NCI-H345 treated with DMSO at 0.1 percent for 48 hours (cell line): Measurements from ENCODE around the gene GABBR2.

Experiments used
- DNase-seq: peaks from one replicate; lab custom pipeline; 2025; ENCODE audit not compliant: unreplicated experiment; lab: John Stamatoyannopoulos, UW

GABBR2 gene

DNA sequence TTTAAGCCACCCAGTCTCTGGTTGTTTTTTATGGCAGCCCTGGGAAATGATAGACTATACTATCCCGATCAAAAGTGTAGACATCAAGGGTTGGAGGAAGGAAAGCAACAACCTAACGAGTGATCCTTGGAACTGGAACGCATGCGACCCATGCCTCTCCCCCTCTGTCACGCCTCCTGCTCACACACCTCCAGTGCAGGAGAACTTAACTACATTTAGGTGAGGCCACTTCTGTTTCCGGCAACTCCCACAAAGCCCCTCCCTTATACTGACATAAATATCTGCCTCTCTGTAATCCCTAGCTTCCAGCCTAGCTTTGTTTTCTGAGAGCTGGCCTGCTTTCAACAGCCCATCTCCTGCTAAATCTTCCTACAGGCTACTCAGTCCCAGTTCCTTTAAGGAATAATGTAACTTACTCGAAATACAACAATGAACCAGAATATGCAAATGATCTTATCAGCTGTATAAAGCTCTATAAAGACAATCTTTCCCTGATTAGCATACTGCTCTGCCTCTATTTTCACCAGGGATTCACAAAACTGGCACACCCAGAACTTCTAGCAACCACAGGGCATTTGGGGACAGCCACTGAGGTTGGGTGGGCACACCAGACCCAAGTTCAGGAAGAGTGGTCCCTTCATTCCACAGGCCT, 73.9 kb downstream of the GABBR2 start:
- no peak for DNase-seq

DNA sequence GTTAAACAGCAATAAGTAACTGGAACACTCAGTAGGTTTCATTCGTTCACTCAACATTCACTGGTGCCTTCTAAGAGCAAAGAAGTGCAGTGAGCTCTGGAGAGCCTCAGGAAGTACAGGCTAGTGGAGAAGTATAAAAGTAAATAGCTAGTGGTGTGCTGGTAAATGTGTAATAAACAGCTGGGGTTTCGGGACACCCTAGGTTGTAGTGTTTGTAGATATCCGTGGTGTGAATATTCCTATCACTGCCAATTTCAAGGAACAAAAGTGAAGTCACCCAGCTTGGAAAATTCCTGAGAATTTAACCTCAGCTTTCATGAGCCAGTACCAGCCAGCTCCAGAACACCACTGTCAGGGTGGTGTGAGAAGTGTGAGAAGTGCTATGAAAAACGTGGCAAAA, 75.9 kb downstream of the GABBR2 start:
- no peak for DNase-seq

DNA sequence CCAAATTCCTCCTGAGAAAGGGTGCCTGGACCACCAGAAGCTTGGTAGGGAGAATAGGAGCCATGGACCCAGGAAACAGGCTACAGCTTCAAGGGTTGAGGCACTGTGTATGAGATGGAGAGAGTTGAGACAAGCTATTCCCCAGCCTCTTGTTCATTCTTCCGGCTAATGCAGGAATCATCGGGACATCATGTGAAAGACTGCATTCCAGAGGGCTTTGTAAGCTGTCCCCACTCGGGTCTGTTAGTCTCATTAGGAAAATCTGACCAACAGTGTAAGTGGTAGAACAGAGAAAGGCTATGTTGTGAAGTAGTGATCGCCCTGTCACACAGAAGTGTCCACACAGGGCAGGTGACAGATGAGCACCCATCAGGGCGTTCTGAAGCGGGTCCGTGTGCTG, 81.4 kb downstream of the GABBR2 start:
- no peak for DNase-seq

DNA sequence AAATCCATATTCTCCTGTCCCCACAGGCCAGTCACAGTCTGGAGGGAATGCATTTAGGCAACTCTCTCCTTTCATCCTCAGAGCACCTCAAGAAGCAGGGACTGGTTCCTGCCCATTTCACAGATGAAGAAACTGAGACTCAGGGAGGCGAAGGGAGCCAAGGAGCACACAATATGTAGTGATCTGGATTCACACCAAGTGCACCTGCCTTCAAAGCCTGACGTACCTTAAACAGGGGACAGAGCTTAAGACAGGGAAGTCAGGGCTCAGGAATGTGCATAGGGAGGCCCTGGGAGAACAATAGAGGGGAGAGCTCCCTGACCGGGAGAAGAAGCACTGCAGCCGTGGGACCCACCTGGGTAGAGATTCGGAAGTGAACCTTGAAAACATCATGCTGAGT, 83.0 kb downstream of the GABBR2 start:
- no peak for DNase-seq

DNA sequence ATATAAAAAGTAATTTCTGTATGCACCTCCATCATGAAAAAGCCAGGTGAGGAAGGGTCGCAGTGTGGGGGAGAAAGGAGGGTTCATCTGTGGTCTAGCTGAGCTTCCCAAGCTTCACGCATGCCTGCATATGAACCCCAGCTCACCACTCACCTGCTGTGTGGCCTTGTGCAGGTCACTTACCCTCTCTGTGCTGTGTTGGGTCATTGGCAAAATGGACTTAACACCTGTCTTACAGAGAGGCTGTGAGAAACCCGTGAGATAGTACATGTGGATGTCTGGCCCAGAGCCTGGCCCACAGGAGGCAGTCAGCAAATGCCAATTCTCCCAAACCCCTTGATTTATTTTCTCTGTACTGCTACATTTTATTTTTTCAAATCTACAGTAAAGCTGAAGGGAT, 88.9 kb downstream of the GABBR2 start:
- DNase-seq, result no peak

DNA sequence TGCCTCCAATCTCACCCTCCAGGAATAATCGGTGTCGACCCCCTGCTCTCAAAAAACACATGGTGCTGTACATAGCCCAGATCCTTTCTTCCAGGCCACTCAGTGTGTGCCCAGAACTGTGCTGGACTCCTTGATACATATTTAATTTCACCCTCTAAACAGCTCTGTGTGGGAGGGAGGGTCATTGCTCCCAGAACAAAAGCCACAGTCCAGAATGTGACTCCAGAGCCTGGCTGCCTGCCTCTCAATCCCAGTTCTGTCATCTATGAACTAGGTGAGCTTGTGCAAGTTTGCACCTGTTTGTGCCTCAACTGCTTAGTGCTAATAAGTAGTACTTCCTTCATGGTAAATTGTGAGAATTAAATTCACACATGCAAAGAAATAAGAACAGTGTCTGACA, 93.1 kb downstream of the GABBR2 start:
- DNase-seq, result no peak

DNA sequence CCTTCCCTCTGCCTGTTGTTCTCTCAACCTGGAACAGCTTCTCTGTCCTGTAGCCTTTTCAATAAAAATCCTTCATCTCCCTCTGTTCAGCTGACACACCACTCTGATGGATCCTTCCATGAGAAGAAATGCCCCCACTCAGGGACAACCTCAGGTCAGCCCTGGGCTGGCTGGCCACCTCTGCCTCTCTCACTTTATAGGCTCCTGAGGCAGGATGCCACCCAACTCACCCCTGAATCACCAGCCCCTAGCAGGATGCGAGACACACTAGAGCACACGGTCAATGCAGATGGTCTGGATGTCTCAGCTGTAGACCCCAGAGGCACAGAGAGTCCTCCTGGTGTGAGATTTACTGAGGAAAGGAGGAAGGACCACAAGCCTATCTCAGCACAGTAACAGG, 93.8 kb downstream of the GABBR2 start:
- DNase-seq, result no peak

DNA sequence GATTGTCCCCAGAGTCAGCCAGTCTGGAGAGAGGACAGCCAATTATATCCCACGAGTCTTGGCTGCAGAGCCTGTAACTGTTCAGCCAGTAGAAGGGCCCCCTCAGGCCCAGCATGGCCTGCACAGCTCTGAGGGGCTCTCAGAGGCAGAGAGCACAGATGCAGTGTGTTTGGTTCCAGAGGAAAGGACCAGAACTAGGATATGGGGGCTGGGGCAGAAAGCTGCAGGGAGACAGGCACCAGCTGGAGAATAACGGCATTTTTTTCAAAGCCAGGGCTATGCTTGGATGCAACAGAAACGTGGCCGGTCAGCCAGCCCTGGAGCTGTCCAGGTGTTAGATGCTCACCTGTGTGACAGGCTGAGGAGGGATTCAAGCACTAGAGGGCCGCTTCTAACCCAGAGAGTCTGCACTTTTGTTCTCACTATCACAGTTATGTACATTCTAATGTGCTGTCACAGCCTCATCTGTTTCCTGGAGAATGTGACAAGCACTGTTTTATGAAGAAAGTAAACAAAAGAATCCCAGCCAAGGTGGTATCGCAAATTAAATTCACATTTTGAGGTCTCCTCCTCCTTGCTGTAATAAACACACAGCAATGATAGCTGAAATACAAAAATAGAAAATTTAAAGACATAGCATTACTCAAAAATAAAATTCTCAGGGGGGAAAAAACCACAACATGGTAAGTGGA, 96.5 kb downstream of the GABBR2 start:
- no peak for DNase-seq

DNA sequence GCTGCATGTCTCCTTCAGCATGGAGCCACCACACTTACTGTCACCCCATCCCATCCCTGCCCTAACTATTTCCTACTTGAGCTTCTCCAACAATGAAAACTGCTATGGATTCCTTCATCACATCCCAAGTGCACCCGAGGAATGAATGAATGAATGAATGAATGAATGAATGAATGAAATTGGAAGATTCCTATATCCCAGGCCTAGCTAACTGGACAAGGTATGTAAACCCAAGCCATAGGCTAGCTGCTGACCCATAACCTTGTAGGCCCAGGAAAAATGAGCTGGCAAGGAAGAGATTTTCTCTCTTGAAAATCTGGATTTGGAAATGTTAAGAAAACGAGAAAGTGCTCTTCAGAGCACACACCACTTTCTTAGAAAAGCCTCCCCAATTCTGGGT, 97.4 kb downstream of the GABBR2 start:
- DNase-seq, result no peak

DNA sequence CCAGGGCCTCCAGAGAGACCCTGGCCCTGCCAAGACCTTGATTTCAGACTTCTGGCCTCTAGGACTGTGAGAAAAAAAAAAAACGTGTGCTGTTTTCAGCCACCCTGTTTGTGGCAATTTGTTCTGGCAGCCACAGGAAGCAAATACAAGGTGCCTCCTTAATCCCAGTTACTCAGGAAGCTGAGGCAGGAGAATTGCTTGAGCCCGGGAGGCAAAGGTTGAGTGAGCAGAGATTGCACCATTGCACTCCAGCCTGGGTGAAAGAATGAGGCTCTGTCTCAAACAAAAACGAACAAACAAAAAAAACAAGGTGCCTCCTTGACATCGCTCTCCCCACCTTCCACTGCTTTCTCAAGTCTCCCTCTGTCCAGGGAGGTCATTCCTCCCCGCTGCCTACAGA, 98.0 kb downstream of the GABBR2 start:
- no peak for DNase-seq

DNA sequence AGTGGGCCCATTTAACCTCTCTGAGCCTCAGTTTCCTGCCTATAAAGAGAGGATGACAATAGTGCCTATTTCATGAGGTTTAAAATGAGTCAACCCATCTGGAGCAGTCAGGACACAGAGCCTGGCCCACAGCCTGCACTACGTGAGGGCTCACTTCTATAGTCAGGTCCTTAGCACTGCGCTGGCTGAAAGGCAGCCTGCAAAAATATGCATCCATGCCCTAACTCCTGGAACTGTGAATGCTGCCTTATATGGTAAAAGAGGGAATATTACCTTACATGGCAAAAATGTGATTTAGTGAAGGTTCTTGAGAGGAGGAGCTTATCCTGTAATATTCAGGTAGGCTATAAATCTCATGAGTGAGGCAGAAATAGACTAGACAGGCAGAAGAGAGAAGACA, 98.5 kb downstream of the GABBR2 start:
- DNase-seq, result no peak

DNA sequence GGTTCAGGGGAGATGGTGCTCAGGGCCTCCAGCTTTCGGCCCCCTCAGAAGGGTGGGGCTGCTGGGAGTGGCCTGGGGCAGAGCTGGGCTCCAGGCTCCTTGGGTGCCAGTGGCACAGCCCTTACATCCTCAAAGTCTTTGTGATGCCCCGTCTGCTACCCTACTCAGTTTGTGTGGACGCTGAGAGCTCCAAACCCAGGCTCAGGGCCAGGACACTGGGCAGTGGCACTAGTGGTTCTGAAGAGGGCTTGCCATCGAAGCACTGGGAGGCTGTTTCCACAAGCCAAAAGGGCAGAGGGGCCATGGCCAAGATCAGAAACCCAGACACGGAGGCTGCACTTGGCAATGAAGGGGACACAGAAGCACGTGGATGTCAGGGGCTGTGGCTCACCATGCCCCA, 99.1 kb downstream of the GABBR2 start:
- no peak for DNase-seq

DNA sequence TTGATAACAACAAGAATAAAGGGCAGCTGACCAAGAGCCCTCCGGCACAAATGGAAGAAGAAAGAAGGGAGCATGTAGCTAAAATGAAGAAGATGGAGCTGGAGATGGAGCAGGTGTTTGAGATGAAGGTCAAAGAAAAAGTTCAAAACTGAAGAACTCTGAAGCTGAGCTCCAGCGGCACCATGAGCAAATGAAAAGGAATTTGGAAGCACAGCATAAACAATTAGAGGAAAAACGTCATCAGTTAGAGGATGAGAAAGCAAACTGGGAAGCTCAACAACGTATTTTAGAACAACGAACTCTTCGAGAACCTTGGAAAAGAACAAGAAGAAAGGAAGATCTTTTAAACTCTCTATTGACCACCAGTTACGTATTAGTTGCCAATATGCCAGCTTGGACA, 100.9 kb downstream of the GABBR2 start:
- DNase-seq, result no peak

DNA sequence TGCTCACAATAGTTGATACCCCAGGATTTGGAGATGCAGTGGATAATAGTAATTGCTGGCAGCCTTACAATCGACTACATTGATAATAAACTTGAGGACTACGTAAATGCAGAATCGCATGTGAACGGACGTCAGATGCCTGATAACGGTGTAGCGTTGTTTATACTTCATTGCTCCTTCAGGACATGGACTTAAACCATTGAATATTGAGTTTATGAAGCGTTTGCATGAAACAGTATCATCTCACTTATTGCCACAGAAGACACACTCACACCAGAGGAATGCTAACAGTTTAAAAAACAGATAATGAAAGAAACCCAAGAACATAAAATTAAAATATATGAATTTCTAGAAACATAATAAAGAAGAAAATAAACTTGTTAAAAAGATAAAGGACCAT, 101.6 kb downstream of the GABBR2 start:
- no peak for DNase-seq

DNA sequence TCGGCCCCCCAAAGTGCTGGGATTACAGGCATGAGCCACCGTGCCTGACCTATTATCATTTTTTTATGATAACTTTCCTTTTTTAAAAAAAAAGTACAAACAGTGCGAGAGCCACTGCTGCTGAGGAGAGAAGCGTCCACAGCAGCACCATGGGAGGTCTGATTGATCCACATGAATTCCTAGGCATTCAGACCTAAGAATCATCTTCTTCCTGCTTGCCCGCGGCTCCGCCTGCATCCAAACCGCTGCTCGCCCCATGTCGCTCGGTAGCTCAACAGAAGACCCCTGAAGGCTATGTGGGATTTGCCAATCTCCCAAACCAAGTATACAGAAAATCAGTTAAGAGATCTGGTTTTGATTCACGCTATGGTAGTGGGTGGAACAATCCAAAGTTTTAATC, 102.0 kb downstream of the GABBR2 start:
- DNase-seq, result no peak

DNA sequence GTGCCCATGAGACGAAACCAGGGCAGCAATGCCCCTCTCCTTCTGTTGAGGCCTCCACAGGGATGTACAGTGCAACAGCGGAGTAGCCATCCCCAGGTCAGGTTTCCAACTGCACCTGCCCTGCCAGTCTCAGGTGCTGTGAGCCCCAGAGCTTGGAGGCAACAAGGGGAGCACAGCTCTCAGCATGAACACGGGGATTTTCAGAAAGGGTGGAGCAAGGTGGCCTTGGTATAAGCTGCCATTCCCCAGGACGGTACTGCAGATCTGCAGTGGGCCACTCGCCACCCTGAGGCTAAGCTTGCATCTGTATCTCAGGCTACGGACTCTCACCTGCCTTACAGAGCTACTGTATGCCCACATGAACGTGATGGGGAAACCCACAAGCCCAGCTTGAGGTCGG, 103.6 kb downstream of the GABBR2 start:
- no peak for DNase-seq

DNA sequence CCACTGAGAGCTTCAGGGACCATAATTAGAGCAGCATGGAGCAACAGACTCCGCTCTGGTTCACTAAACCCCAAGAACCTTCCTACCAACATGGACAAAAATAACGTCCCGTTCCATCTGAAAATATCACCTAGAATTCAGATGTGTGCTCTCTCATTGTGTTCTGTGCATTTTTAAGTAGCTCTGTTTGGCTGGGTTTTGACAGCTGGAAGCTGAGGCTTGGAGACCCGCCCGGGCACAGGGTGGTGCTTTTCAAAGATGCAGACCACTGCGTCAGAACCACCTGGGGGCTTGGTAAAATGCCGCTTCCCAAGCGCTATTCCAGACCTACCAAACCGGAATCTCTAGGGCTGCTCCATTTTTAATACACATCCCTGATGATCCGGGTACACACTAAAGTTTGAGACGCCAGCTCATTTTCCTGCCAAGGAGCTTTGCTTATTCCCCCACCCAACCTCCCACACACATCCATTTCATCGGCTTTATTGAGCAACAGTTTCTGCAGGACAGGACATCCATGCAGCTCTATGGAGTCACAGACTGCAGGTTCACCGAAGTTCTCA, 104.8 kb downstream of the GABBR2 start:
- DNase-seq, result peak; percentile 79

DNA sequence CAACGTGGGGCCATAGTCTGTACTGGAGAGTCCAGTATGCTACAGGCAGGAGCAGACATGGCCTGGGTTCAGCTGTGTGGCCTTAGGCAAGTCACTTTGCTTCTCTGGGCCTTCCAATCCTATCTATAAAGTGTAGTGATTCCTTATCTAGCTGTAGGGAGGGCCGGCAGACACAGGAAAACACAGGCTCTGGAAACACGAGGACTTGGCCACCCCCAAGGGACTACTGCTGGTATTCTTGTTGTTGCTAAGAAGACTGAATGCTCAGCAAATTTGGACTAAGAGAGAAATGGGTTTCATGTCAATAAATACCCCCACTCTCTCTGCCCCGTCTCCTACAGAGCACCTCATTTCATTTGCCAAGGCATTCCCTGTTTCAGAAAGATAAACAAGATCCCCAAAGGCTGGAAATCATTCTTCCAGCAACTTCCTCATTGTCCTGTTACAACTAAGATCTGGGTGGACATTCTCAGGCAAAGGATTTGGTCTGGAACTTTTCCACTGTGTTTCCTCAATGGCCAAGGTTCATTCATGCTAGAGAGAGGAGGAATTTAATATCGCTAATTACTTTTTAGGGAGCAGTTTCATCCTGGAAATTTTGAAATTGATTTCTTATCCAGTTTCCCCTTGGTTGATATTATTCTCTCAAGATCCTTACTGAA, 105.8 kb downstream of the GABBR2 start:
- DNase-seq, result no peak

DNA sequence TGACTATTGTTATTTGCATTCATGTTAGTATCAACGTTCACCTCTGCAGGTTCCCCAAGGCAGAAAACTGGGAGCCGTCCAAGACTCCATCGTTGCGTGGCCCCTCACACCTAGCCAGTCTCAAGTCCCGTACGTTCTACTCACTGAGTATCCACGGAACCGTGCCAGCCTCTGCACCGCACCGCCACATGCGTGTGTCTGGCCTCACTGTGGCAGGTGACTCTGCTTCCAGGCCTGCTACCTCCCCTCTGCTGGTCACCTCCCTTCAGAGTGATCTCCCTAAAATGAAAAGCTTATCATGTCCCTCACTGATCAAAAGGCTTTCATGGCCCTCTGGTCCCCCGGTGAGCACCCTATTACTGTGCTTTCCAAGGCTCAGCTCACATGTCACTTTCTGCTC, 108.1 kb downstream of the GABBR2 start:
- DNase-seq, result peak; percentile 16

DNA sequence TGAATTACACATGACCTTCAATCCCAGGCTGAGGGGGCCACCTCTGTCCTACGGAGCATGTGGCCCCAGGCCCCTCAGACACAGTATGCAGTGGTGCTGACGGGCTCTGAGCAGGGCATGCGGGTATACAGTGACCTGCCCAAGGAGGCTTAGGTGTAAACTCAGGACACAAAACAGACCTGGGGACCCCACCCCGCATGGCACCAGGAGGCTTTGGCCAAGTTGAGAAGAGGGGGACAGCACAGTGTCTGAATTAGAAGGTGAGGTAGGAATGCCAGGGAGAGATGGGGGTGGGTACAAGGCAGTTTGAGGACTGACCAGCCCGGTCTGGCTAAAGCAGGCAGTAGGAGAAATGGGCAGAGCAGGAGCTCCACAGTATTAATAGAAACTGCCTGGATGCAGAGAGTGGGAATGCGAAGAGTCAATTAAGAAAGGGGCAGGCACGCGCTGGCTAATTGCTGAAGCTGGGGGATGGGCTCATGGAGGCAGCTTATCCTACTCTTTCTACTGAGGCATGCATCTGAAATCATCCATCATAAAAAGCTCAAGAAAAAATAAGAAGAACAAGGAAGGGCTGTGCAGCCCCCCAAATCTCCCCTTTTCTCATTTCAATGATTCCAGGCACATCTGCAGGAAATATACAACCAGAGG, 109.0 kb downstream of the GABBR2 start:
- DNase-seq, result no peak

DNA sequence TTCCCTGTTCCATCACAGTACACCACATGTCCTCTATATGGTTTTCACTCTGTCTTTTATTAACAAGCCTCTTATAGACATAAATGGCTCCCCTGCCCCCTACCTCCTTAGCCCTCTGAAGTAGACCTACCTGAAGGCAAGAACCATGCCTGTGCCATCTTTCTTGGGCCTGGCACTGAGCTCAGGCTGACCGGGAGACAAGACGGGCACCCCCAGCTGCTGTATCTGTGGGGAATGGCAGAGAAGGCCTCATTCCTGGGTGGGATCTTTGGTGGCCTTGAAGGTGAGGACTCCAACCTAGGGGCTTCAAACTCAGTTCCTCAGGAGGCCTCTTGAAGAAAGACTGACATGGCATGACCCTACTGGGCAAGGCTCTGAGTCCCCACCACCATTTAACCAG, 109.9 kb downstream of the GABBR2 start:
- no peak for DNase-seq
